GM21529 (cell line): ENCODE measurements around the gene EPS15.
A peak's percentile ranks its signal among the peaks of the same experiment; 100 is the strongest.
"Not testable (repeated sequence)": the region's sequence is repeated elsewhere in the genome, so short reads cannot be mapped to it uniquely, and the experiment has no call there.

Experiments
- ATAC-seq: cut with Tn5 transposase; IDR thresholded peaks from one replicate; pipeline ENCODE4 v1.9.1; 2021; ENCODE audit not compliant: unreplicated experiment

Gene EPS15

DNA sequence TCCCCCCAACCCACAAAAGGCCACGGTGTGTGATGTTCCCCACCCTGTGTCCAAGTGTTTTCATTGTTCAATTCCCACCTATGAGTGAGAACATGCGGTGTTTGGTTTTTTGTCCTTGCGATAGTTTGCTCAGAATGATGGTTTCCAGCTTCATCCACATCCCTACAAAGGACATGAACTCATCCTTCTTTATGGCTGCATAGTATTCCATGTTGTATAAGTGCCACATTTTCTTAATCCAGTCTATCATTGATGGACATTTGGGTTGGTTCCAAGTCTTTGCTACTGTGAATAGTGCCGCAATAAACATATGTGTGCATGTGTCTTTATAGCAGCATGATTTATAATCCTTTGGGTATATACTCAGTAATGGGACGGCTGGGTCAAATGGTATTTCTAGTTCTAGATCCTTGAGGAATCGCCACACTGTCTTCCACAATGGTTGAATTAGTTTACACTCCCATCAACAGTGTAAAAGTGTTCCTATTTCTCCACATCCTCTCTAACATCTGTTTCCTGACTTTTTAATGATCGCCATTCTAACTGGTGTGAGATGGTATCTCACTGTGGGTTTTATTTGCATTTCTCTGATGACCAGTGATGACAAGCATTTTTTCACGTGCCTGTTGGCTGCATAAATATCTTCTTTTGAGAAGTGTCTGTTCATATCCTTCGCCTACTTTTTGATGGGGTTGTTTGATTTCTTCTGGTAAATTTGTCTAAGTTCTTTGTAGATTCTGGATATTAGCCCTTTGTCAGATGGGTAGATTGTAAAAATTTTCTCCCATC, 44.0 kb downstream of the EPS15 start:
- ATAC-seq = not testable (repeated sequence)

DNA sequence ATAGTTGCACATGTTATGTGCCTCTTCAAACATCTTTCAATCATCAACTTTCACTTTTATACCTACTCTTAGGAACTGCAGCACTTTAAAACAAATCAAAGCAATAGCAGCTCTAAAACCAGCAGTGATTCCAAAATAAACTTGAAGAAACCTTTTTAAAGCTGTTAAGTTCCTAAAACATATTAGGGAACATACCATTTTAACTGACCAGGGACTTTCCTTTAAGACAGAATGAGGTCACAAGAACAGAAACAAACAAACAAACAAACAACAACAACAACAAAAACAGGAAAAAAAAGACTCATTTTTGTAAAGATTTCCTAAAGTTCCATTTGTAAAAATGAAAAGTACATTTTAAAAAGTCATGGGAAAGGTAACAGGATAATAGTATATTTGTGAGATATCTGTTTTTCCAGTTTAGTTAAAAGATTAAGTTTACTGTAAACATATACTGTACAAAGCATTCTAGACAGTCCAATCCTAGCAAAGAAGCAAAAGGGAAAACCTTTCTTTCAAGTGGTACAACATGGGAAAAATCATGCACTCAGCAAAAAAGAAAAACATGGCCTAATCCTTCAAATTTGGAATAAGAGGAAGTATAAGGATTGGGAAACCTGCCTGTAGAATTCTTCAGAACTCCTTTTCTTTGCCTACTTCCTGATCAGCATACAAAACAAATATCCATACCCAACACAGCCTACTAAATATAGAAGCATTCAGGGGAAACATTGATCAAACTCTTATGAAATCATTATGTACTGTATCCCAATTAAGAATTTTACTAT, 45.5 kb downstream of the EPS15 start:
- ATAC-seq = no peak

DNA sequence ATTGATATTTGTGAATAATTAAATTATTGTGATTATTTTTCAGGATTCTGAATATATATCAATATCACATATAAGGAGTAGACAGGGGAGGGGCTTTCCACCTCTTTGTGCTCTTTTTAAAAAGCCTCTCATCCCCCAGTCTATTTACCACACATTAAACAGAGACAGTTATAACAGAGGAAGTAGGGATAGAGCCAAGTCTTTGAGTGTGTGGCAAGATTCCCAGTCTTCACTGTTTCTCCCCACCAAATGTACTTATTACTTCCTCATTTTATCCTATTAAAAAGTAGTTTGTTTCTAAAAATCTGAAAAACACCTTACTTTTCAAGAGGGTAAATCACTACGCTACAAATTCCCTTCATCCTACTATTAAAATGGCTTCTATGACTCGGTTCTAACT, 46.7 kb downstream of the EPS15 start:
- no peak for ATAC-seq

DNA sequence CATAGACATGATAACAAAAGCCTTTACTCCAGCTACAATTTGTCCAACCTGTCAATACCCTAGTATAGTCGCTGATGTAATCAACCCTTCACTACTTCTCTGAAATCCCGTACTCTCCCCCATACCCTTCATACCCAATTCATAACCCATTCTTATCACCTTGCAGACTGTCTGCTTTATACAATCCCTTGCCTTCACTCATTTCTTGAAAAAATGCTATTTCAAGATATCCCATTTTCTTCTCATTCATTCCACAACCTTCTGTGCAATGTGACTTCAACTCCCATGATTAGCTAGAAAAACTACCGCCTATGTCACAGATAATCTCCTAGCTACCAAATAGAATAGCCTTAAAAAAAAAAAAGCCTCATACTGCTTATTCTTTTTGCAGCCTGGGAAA, 49.5 kb downstream of the EPS15 start:
- no peak for ATAC-seq

DNA sequence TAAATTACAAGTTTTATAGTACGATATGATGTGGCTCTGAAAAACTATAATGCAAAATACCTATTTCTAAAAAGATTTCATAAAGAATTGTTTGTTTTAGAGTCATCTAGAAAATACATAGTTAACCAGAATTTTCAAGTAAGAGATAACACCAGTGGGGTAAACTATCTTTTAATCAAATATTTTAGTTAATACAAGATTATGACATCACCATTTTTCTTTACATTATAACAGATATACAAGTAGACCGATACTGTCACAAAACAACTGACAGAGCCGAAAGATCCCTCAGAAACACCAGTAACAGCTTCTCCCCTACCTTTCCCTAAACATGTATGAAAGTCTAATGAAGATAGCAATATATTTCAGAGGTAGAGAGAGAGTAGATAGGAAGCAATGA, 54.2 kb downstream of the EPS15 start:
- ATAC-seq = no peak

DNA sequence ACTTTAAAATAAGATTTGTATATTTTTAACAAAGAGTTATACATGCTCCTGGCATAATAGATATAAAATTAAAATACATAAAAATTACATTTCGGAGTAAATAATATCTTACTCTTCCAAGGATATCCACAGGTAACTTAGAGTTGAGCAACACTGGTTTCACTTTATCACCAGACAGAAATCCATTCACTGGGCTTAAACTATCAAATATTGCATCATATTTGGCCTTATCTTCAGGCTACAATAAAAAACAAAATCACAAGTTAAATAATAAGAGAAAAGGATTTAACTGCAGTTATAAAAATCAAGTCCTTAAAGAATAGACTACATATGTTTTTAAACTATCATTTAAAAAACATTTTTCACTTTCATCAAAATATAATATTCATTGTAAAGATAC, 55.5 kb downstream of the EPS15 start:
- ATAC-seq = no peak

DNA sequence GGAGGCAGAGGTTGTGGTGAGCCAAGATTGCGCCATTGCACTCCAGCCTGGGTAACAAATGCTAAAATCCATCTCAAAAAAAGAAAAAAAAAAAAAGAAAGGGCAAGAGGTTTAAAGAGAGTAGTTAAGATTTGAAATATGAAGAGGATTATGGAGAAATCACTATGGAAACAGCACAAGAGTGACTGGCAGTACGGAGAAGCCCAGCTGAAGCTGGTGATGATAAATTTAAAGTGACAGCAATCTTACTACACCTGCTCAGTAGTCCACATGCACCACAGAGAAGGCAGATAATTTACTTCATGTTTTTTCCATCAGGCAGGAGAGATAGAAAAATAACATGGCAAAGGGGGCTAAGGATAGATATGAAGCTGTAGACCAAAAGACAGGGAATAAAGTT, 56.8 kb downstream of the EPS15 start:
- not testable (repeated sequence) for ATAC-seq

DNA sequence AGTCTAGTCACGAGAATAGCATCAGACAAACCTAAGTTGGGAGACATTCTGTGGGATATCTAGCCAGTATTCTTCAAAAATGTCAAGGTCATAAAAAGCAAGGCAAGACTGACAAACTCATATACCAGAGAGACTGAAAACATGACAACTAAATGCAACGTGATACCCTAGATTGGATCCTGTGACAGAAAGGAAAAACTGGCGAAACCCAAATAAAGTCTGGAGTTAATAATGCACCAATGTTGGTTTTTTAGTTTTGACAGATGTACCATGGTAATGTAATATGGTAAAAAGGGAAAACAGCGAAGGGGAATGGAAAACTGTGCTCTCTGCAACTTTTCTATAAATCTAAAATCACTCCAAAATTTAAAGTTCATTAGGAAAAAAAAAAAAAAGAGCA, 64.5 kb downstream of the EPS15 start:
- ATAC-seq = no peak

DNA sequence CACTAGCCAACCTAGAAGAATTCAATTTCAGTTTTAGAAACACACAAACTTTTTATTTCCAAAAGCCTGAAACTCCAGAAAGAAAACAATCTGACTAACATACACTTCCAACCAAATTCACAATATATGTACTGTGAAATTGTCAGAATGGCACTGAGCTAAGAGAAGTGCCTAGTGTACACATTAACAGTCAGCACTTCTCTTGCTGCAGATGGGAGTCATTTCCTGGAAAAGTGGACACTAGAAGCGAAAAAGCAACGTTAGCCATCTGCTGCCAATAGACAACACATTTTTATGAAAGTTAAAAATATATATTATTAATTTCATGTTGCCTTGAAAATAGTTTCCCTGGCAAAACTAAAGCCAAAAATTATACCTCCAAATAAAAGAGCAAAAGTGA, 66.1 kb downstream of the EPS15 start:
- ATAC-seq = no peak

DNA sequence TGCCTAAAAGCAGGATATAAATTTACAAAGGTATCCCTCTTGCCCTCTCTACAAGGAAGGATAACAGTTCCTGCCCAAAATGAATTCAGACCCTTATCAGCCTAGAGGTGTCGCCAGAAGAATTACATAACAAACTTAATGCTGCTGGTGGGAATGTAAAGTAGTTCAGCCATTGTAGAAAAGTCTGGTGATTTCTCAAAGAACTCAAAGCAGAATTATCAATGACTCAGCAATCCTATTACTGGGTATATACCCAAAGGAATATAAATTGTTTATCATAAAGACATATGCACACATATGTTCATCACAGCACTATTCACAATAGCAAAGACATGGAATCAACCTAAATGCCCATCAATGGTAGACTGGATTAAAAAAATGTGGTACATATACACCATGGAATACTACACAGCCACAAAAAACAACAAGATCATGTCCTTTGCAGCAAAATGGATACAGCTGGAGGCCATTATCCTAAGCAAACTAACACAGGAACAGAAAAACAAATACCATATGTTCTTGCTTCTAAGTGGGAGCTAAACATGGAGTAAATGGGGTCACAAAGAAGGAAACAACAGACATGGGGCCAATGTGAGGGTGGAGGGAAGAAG, 70.1 kb downstream of the EPS15 start:
- ATAC-seq = not testable (repeated sequence)

DNA sequence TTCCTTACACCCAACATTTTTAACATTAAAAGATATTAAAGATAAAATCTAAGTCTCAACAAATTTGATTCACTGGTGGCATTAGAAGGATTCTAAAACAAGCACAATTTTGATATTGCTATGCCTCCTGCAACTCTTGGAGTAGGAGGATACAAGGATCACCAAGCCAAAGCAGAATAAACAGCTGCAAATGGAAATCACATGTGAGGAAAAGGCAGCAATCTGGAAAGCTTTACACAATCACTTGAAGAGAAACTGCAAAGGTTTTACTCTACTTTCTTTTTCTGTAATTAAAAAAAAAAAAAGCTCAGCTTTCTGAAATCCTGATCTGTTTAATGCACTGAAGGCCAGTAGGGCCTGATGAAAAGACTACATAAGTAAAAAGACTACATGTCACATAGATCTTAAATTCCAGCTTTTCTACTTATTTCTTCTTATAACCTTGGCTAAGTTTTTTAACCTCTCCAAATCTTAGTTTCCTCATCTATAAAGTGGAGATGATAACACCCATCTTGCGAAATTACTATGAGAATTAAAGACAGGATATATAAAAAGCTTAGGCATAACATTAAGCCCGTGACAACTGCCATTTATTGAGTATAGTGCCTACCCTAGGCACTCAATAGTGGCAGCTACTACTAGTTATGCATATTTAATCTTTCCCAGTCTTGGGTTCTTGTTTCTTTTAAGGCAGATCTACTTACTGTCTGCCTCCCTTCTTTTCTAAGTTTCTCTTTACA, 73.5 kb downstream of the EPS15 start:
- ATAC-seq = no peak

DNA sequence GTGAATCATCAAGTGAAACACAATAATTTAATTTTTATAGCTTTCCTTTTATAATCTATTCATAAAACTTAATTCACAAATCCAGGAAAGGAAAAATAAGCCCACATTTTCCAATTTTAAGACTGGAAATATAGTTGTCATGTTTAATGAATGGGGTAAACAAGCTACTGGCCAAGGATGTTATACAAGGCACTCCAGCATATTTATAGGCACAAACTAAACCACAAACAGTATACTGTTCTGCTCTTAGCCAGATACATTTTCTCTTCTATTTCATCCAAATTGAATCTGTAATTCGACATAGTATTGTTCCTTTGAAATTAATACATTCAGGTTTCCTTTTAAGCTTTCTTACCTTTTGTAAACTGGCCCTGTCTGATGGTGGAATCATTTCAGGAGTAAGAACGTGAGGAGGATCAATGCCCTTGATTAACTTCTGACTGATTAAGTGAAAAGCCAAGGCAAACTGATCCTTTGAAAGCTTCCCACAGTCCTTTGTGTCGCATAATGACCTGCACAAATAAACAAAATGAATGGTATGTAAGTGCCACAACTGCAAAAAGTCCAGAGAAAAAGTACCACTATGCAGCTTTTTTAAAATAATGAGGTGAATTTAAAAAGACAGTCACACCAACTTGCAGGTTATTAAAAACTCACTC, 74.4 kb downstream of the EPS15 start:
- no peak for ATAC-seq

DNA sequence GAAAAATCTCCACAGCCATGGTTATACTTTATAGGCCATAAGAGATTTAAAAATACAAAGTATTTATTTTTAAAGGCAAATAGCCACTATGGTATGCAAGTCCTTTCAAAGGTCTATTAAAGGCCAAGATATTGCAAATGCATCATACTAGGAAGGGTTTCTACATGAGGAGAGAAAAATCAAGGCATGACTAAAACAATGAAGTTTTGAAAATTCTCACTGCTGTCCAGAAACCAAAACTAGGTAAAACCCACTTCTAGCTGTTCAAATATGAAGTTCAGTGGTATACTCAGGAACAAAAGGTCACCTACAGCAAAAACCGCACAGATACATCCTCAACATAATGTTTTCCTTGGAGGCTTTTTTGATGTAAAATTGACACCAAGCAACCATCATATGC, 75.0 kb downstream of the EPS15 start:
- peak; percentile 58 for ATAC-seq

DNA sequence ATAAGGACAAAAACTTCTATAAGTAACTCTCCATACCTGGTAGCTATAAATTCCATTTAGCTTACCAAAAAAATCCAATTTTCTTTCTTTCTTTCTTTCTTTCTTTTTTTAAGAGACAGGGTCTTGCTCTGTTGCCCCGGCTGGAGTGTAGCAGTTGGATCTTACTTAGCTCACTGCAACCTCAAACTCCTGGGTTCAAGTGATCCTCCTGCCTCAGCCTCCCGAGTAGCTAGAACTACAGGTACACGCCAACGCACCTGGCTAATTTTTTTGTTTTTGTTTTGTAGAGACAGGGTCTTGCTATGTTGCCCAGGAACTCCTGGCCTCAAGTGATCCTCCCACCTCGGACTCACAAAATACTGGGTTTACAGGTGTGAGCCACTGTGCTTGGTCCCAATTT, 75.5 kb downstream of the EPS15 start:
- ATAC-seq = no peak

DNA sequence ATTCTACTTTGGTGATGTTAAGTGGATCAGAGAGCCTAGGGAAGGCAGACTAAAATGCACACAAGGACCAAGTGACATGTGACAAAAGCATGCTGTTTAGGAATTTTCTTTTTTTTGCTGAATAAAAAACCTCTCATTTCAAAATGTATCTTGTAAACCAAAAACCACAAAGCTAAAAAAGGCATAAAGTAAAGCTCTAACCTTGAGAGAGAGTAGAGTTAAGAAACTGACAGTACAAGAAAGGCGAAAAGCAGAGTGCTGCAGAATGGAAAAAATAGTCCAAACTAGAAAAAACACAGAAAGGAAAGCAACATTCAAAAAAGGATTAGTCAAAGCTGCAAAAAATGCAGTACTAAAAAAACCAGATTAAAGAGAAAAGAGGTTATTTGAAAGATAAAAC, 76.5 kb downstream of the EPS15 start:
- no peak for ATAC-seq

DNA sequence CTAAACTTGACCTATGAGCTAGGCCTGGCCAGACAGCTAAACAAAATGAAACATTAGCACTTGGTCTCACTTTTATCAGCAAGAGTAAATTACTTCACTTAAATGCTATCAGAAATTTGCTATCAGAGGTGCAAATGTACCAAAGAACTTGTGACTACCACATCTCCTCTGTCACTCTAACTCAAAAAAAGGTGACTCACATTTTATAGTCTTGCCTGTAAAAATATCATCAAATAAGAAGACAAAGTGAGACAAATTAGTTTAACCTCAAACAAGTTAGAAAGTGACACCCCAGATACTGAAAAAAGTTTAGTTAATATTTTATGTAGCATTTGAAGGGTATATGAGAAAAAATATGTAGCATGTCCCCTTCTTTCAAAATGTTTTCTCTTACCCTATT, 76.9 kb downstream of the EPS15 start:
- no peak for ATAC-seq

DNA sequence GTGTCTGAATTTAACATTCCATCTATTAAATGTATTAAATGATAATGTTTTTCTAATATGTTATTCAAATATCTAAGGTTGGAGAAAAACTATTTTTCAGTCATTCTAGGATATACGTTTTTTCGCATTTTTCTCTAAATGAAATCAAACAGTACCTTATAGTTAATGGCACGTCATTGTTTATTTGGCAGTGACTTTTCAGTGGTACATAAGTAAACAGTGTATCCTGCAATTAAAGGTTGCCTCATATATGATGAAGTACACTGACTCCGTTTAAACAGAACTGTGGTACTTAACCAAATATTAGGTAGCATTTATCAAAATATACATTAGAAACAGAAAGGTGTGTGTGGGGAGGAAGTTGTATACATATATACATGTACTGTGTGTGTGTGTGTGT, 79.2 kb downstream of the EPS15 start:
- ATAC-seq = no peak

DNA sequence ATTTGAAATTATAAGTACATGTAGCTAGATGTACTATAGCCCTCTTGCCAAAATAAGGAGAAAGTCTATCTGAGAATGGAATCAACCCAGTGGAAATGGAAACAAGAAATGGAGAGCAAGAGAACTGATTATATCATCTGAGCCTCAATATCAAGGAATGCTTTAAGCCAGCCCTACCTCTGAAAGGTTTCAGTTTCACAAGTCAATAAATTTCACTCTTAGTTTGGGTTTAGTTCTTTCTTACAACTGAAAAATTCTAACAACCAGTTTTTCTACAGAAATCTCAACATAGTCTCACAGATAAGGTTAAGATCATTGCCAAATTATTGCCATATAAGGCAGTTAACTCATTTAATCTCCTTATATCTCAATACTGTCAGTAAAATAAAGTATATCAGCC, 80.0 kb downstream of the EPS15 start:
- ATAC-seq = peak; percentile 49

DNA sequence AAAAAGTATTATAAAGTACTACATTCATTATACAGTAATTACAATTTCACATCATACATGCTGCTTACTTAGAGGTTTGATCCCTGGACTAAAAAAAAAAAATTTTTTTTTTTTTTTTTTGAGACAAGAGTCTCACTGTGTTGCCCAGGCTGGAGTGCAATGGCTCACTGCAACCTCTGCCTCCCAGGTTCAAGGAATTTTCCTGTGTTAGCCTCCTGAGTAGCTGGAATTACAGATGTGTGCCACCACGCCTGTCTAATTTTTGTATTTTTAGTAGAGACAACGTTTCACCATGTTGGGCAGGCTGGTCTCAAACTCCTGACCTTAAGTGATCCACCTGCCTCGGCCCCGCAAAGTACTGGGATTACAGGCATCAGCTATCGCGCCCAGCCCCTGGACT, 81.7 kb downstream of the EPS15 start:
- not testable (repeated sequence) for ATAC-seq

DNA sequence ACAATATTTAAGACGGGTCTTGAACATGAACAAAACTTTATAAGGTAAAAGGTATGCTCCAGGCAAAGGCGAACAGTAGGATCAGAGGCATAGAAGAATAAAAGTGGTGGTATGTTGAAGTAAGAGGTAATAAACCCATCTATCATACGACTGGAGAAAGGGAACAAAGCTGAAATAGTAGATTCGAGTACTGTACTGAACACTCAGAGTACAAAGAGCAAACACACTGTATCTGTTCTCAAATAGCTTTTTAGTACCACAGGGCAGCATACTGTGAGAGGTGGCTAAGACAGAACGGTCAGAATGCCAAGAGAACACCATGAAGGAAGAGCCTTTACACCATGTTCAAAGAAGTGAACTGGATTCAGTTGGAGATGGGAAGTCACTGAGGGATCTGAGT, 83.2 kb downstream of the EPS15 start:
- ATAC-seq = no peak

DNA sequence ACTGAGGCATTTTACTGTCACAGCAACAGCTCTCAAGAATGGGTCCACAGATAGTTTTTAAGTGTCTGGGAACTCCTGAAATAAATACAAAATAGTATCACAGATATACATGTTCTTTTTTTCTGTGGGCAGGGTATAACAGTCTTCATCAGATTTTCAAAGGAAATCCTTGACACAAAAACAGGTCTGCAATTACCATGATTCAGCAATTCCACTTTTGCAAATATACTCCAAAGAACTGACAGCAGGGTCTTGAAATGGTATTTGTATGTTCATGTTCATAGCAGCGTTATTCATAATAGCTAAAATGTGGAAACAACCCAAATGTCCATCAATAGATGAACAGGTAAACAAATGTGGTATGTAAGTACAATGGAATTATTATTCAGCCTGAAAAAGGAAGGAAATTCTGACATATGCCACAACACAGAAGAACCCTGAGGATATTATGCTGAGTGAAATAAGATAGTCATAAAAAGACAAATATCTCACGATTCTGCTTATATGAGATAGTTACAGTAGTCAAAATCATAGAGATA, 85.0 kb downstream of the EPS15 start:
- ATAC-seq = no peak
